Trophoblast cell (in vitro differentiated cells and primary cell): ENCODE measurements around the gene GPC3.

Experiments
- DNase-seq, 2 donors: peaks; one replicate each; pipeline ENCODE4 v3.0.0-alpha.2; 2016
- H2AFZ ChIP-seq: 2 replicates; pipeline ENCODE4 v1.6.1; 2013; ENCODE audit warnings: low read length, moderate library complexity, mild to moderate bottlenecking; ENCODE audit not compliant: insufficient read depth, poor library complexity
- H2AK5ac ChIP-seq: 2 replicates; pipeline ENCODE4 v1.6.1; 2013; ENCODE audit warnings: mild to moderate bottlenecking, low read length
- H2BK120ac ChIP-seq: 2 replicates; pipeline ENCODE4 v1.6.1; 2013; ENCODE audit warnings: low read length, mild to moderate bottlenecking, moderate library complexity; ENCODE audit not compliant: insufficient read depth, poor library complexity
- H2BK12ac ChIP-seq: 2 replicates; pipeline ENCODE4 v1.6.1; 2013; ENCODE audit warnings: mild to moderate bottlenecking, low read length, moderate library complexity
- H2BK5ac ChIP-seq: 2 replicates; pipeline ENCODE4 v1.6.1; 2013; ENCODE audit warnings: low read length, low read depth, moderate library complexity, mild to moderate bottlenecking; ENCODE audit not compliant: poor library complexity
- H3K14ac ChIP-seq: 2 replicates; pipeline ENCODE4 v1.6.1; 2013; ENCODE audit warnings: mild to moderate bottlenecking, low read length
- H3K18ac ChIP-seq: 2 replicates; pipeline ENCODE4 v1.6.1; 2013; ENCODE audit warnings: mild to moderate bottlenecking, low read length
- H3K23ac ChIP-seq: 2 replicates; pipeline ENCODE4 v1.6.1; 2013; ENCODE audit warnings: low read length
- H3K27ac ChIP-seq: 2 replicates; pipeline ENCODE4 v1.5.1; 2013; ENCODE audit warnings: low read depth, mild to moderate bottlenecking, inconsistent platforms, low read length, moderate library complexity
- H3K27me3 ChIP-seq: 2 replicates; pipeline ENCODE4 v1.6.1; 2013; ENCODE audit warnings: inconsistent platforms, mild to moderate bottlenecking, low read length, moderate library complexity; ENCODE audit not compliant: insufficient read depth
- H3K36me3 ChIP-seq, 2 experiments: 1 replicate in 1 of 2; 2 replicates in 1 of 2; pipeline ENCODE4 v1.6.1; 2013; ENCODE audit warnings: low read length in 2 of 2, mild to moderate bottlenecking in 2 of 2, moderate library complexity in 1 of 2; ENCODE audit not compliant: insufficient read depth in 2 of 2, control insufficient read depth in 1 of 2
- H3K4ac ChIP-seq: 2 replicates; pipeline ENCODE4 v1.6.1; 2013; ENCODE audit warnings: low read depth, mild to moderate bottlenecking, low read length, moderate library complexity
- H3K4me1 ChIP-seq, 2 experiments: 1 replicate in 1 of 2; 2 replicates in 1 of 2; pipeline ENCODE4 v1.6.1; 2013; ENCODE audit warnings: low read length in 2 of 2, mild to moderate bottlenecking in 2 of 2, moderate library complexity in 1 of 2; ENCODE audit not compliant: insufficient read depth in 2 of 2, control insufficient read depth in 1 of 2
- H3K4me2 ChIP-seq: 2 replicates; pipeline ENCODE4 v1.6.1; 2013; ENCODE audit warnings: inconsistent platforms, mild to moderate bottlenecking, low read length, moderate library complexity
- H3K4me3 ChIP-seq: 2 replicates; pipeline ENCODE4 v1.5.1; 2013; ENCODE audit warnings: mild to moderate bottlenecking, low read depth, low read length, inconsistent platforms
- H3K79me1 ChIP-seq: one replicate; pipeline ENCODE4 v1.6.1; 2013; ENCODE audit warnings: low read length
- H3K79me2 ChIP-seq: 2 replicates; pipeline ENCODE4 v1.6.1; 2013; ENCODE audit warnings: low read length, mild to moderate bottlenecking; ENCODE audit not compliant: control insufficient read depth, insufficient read depth, poor library complexity
- H3K9ac ChIP-seq: 2 replicates; pipeline ENCODE4 v1.6.1; 2013; ENCODE audit warnings: mild to moderate bottlenecking, low read length
- H3K9me3 ChIP-seq: 2 replicates; pipeline ENCODE4 v1.6.1; 2013; ENCODE audit warnings: low read depth, mild to moderate bottlenecking, control low read depth, inconsistent platforms, low read length; ENCODE audit not compliant: insufficient read depth
- H4K12ac ChIP-seq: 2 replicates; pipeline ENCODE4 v1.6.1; 2013; ENCODE audit warnings: low read depth, mild to moderate bottlenecking, low read length, moderate library complexity
- H4K8ac ChIP-seq: 2 replicates; pipeline ENCODE4 v1.6.1; 2013; ENCODE audit warnings: low read depth, mild to moderate bottlenecking, low read length, moderate library complexity
- H4K91ac ChIP-seq: one replicate; pipeline ENCODE4 v1.6.1; 2013; ENCODE audit warnings: low read depth, mild to moderate bottlenecking, low read length, moderate library complexity
- WGBS: extraction: QIAGEN DNeasy Blood & Tissue Kit; methylation state at CpG from one replicate; pipeline ENCODE4 v1.1.7; 2013; ENCODE audit warnings: missing lambda C conversion rate; ENCODE audit not compliant: insufficient read length, insufficient coverage; ENCODE audit errors: extremely low coverage; 5-methylcytosine and 5-hydroxymethylcytosine counted together

GPC3 gene

GRCh38 chrX:133812402-133812801 lies 173.0 kb downstream of the GPC3 start:
- no peak for DNase-seq
- H3K9ac ChIP-seq: no peak overlapping the region
- H3K23ac ChIP-seq: no peak overlapping the region
- H3K36me3 ChIP-seq: no peaks in the 10 kb centered on the region
- no peak overlapping the region for H2BK120ac ChIP-seq
- no peaks in the 10 kb centered on the region for H3K79me2 ChIP-seq
- H4K91ac ChIP-seq: no peak overlapping the region
- no peak overlapping the region for H3K14ac ChIP-seq
- H3K4ac ChIP-seq: no peak overlapping the region
- H3K4me2 ChIP-seq: no peak overlapping the region
- H4K12ac ChIP-seq: no peak overlapping the region
- no peaks in the 10 kb centered on the region for H3K79me1 ChIP-seq
- H3K27me3 ChIP-seq: no peaks in the 10 kb centered on the region
- H2AFZ ChIP-seq: no peak overlapping the region
- H3K4me3 ChIP-seq: no peak overlapping the region
- H2AK5ac ChIP-seq: no peak overlapping the region
- no peak overlapping the region for H2BK5ac ChIP-seq
- no peak overlapping the region for H2BK12ac ChIP-seq
- no peak overlapping the region for H3K18ac ChIP-seq
- H3K9me3 ChIP-seq: no peaks in the 10 kb centered on the region
- WGBS: no CpG with 5 or more reads among the region's 3 CpGs
- H3K4me1 ChIP-seq: no peaks in the 10 kb centered on the region
- H4K8ac ChIP-seq: no peak overlapping the region
- H3K27ac ChIP-seq: no peak overlapping the region

- Histone ChIP-seq H3K79me1 (no peaks in the 10 kb centered on the region), H2AK5ac (no peak overlapping the region), H3K4me3 (no peak overlapping the region), H3K23ac (no peak overlapping the region), H2BK120ac (no peak overlapping the region), H3K9me3 (no peaks in the 10 kb centered on the region), H4K12ac (no peak overlapping the region), H3K4ac (no peak overlapping the region), H4K91ac (no peak overlapping the region), H2BK5ac (no peak overlapping the region), H3K79me2 (no peaks in the 10 kb centered on the region), H2BK12ac (no peak overlapping the region), H3K9ac (no peak overlapping the region), H3K4me1 (no peaks in the 10 kb centered on the region), H3K18ac (no peak overlapping the region), H3K27me3 (no peaks in the 10 kb centered on the region), H3K36me3 (no peaks in the 10 kb centered on the region), H3K14ac (no peak overlapping the region), H3K27ac (no peak overlapping the region), H4K8ac (no peak overlapping the region), H3K4me2 (no peak overlapping the region), H2AFZ (no peak overlapping the region)
- no peak for DNase-seq
- no CpG with 5 or more reads among the region's 3 CpGs for WGBS
Measured at GRCh38 chrX:133810925-133811324, 174.5 kb downstream of the GPC3 start.

GRCh38 chrX:133804072-133804471 lies 181.3 kb downstream of the GPC3 start:
- Histone ChIP-seq H3K79me1 (no peaks in the 10 kb centered on the region), H3K18ac (no peak overlapping the region), H3K9me3 (no peaks in the 10 kb centered on the region), H2AFZ (no peak overlapping the region), H2BK5ac (no peak overlapping the region), H2BK12ac (no peak overlapping the region), H4K91ac (no peak overlapping the region), H3K36me3 (no peaks in the 10 kb centered on the region), H3K4me3 (no peak overlapping the region), H4K8ac (no peak overlapping the region), H3K79me2 (no peaks in the 10 kb centered on the region), H3K4me2 (no peak overlapping the region), H3K27me3 (no peaks in the 10 kb centered on the region), H3K23ac (no peak overlapping the region), H2BK120ac (no peak overlapping the region), H4K12ac (no peak overlapping the region), H3K27ac (no peak overlapping the region), H3K14ac (no peak overlapping the region), H3K9ac (no peak overlapping the region), H3K4ac (no peak overlapping the region), H2AK5ac (no peak overlapping the region), H3K4me1 (no peaks in the 10 kb centered on the region)
- no peak for DNase-seq
- WGBS: no CpG with 5 or more reads among the region's 6 CpGs

GRCh38 chrX:133796282-133796681 lies 189.1 kb downstream of the GPC3 start:
- no peak overlapping the region for H4K91ac ChIP-seq
- H2BK120ac ChIP-seq: no peak overlapping the region
- H3K9ac ChIP-seq: no peak overlapping the region
- H3K79me2 ChIP-seq: no peaks in the 10 kb centered on the region
- no peak overlapping the region for H2BK12ac ChIP-seq
- no peak overlapping the region for H2AFZ ChIP-seq
- no peak overlapping the region for H3K23ac ChIP-seq
- no peak overlapping the region for H2BK5ac ChIP-seq
- no peak for DNase-seq
- no peak overlapping the region for H3K4me2 ChIP-seq
- H3K36me3 ChIP-seq: no peaks in the 10 kb centered on the region
- no peak overlapping the region for H4K8ac ChIP-seq
- H3K79me1 ChIP-seq: no peaks in the 10 kb centered on the region
- H3K4me3 ChIP-seq: no peak overlapping the region
- no peaks in the 10 kb centered on the region for H3K27me3 ChIP-seq
- H3K4me1 ChIP-seq: no peaks in the 10 kb centered on the region
- no peak overlapping the region for H3K27ac ChIP-seq
- no peaks in the 10 kb centered on the region for H3K9me3 ChIP-seq
- no peak overlapping the region for H3K14ac ChIP-seq
- H3K18ac ChIP-seq: no peak overlapping the region
- no peak overlapping the region for H3K4ac ChIP-seq
- no peak overlapping the region for H4K12ac ChIP-seq
- no peak overlapping the region for H2AK5ac ChIP-seq
